ENCODE measurements around the gene PHACTR4. TPM values are rescaled to one million over a fixed set of nuclear protein-coding genes. Genes with fewer than 3 reads are reported as not detected.
"Not testable (repeated sequence)": the region's sequence is repeated elsewhere in the genome, so short reads cannot be mapped to it uniquely, and the experiment has no call there.

Gene PHACTR4
- total and polyA plus RNA-seq, 2 experiments from 2014 or later = 21.5 to 22.1 TPM

GRCh38 chr1:28466226-28466778, 96.8 kb downstream of the PHACTR4 start:
- no peak overlapping the region for H3K4me3 ChIP-seq
- no peaks in the 10 kb centered on the region for H3K9me3 ChIP-seq (ENCODE audit: low read depth)
- TF ChIP-seq EZH2 (IDR thresholded peaks at IDR 0.05; ENCODE audit: borderline replicate concordance) (no peak), CTCF (IDR thresholded peaks at IDR 0.05; ENCODE audit: poor library complexity) (no peak), EZH2phosphoT487 (IDR thresholded peaks at IDR 0.05; ENCODE audit: low read depth, severe bottlenecking, unreplicated experiment) (no peak)
- no peaks in the 10 kb centered on the region for H3K79me2 ChIP-seq
- H3K27ac ChIP-seq = no peak overlapping the region
- H3K27me3 ChIP-seq = no peaks in the 10 kb centered on the region
- DNase-seq (ENCODE audit: low spot score) = no peak
- no peak overlapping the region for H2AFZ ChIP-seq
- no peaks in the 10 kb centered on the region for H3K9me2 ChIP-seq (replicated peaks; ENCODE audit: insufficient read depth)
- no peak overlapping the region for H3K4me2 ChIP-seq
- WGBS (ENCODE audit: low lambda C conversion rate, missing lambda C conversion rate) = 100% methylated on average over 3 of the region's 3 CpGs
- H3K4me1 ChIP-seq (ENCODE audit: insufficient read depth) = no peaks in the 10 kb centered on the region
- no peaks in the 10 kb centered on the region for H3K36me3 ChIP-seq (replicated peaks; ENCODE audit: insufficient read depth, low read depth)
- no peaks in the 10 kb centered on the region for H4K20me1 ChIP-seq (ENCODE audit: insufficient read depth, poor library complexity, severe bottlenecking)

GRCh38 chr1:28470146-28470545, 100.6 kb downstream of the PHACTR4 start:
- WGBS (ENCODE audit: low lambda C conversion rate, missing lambda C conversion rate) = 100% methylated on average over 2 of the region's 2 CpGs
- H3K27me3 ChIP-seq = no peaks in the 10 kb centered on the region
- H2AFZ ChIP-seq = no peak overlapping the region
- H3K4me3 ChIP-seq = no peak overlapping the region
- H3K36me3 ChIP-seq (replicated peaks; ENCODE audit: insufficient read depth, low read depth) = no peaks in the 10 kb centered on the region
- no peak overlapping the region for H3K4me2 ChIP-seq
- H4K20me1 ChIP-seq (ENCODE audit: insufficient read depth, poor library complexity, severe bottlenecking) = no peaks in the 10 kb centered on the region
- TF ChIP-seq EZH2phosphoT487 (IDR thresholded peaks at IDR 0.05; ENCODE audit: low read depth, severe bottlenecking, unreplicated experiment) (no peak), EZH2 (IDR thresholded peaks at IDR 0.05; ENCODE audit: borderline replicate concordance) (no peak), CTCF (IDR thresholded peaks at IDR 0.05; ENCODE audit: poor library complexity) (no peak)
- H3K79me2 ChIP-seq = no peaks in the 10 kb centered on the region
- H3K9me3 ChIP-seq (ENCODE audit: low read depth) = no peaks in the 10 kb centered on the region
- H3K27ac ChIP-seq = no peak overlapping the region
- DNase-seq (ENCODE audit: low spot score) = no peak
- H3K9me2 ChIP-seq (replicated peaks; ENCODE audit: insufficient read depth) = no peaks in the 10 kb centered on the region
- no peaks in the 10 kb centered on the region for H3K4me1 ChIP-seq (ENCODE audit: insufficient read depth)

GRCh38 chr1:28479497-28479896, 110.0 kb downstream of the PHACTR4 start:
- not testable (repeated sequence) for DNase-seq (ENCODE audit: low spot score); H3K9me2 ChIP-seq (replicated peaks; ENCODE audit: insufficient read depth); H3K9me3 ChIP-seq (ENCODE audit: low read depth); H3K4me1 ChIP-seq (ENCODE audit: insufficient read depth); H3K79me2 ChIP-seq; H3K36me3 ChIP-seq (replicated peaks; ENCODE audit: insufficient read depth, low read depth); H3K4me3 ChIP-seq; H2AFZ ChIP-seq; H3K27me3 ChIP-seq; H3K4me2 ChIP-seq; H3K27ac ChIP-seq; H4K20me1 ChIP-seq (ENCODE audit: insufficient read depth, poor library complexity, severe bottlenecking)
- WGBS (ENCODE audit: low lambda C conversion rate, missing lambda C conversion rate) = 89% methylated on average over 13 of the region's 13 CpGs

- TF ChIP-seq CTCF (IDR thresholded peaks at IDR 0.05; ENCODE audit: poor library complexity) = no peak
- no peak for TF ChIP-seq EZH2phosphoT487 (IDR thresholded peaks at IDR 0.05; ENCODE audit: low read depth, severe bottlenecking, unreplicated experiment)
- no peak for TF ChIP-seq EZH2 (IDR thresholded peaks at IDR 0.05; ENCODE audit: borderline replicate concordance)
- H3K4me2 ChIP-seq = no peak overlapping the region
- no peaks in the 10 kb centered on the region for H3K9me3 ChIP-seq (ENCODE audit: low read depth)
- H3K79me2 ChIP-seq = no peaks in the 10 kb centered on the region
- H3K36me3 ChIP-seq (replicated peaks; ENCODE audit: insufficient read depth, low read depth) = no peaks in the 10 kb centered on the region
- H3K4me1 ChIP-seq (ENCODE audit: insufficient read depth) = no peaks in the 10 kb centered on the region
- 97% methylated on average over 5 of the region's 5 CpGs for WGBS (ENCODE audit: low lambda C conversion rate, missing lambda C conversion rate)
- no peak overlapping the region for H3K27ac ChIP-seq
- no peaks in the 10 kb centered on the region for H4K20me1 ChIP-seq (ENCODE audit: insufficient read depth, poor library complexity, severe bottlenecking)
- H3K4me3 ChIP-seq = no peak overlapping the region
- no peaks in the 10 kb centered on the region for H3K27me3 ChIP-seq
- DNase-seq (ENCODE audit: low spot score) = no peak
- no peaks in the 10 kb centered on the region for H3K9me2 ChIP-seq (replicated peaks; ENCODE audit: insufficient read depth)
- H2AFZ ChIP-seq = no peak overlapping the region
Observed at GRCh38 chr1:28480308-28480707, 110.8 kb downstream of the PHACTR4 start.
